ENCODE data around the gene CAPN2. TPM values are rescaled to one million over a fixed set of nuclear protein-coding genes. Genes with fewer than 3 reads are reported as not detected.

The CAPN2 gene
- total and polyA plus RNA-seq, 2 donors (not counting 1 experiment from before 2014, with no cell fraction given), result 63.9 to 79.6 TPM

DNA sequence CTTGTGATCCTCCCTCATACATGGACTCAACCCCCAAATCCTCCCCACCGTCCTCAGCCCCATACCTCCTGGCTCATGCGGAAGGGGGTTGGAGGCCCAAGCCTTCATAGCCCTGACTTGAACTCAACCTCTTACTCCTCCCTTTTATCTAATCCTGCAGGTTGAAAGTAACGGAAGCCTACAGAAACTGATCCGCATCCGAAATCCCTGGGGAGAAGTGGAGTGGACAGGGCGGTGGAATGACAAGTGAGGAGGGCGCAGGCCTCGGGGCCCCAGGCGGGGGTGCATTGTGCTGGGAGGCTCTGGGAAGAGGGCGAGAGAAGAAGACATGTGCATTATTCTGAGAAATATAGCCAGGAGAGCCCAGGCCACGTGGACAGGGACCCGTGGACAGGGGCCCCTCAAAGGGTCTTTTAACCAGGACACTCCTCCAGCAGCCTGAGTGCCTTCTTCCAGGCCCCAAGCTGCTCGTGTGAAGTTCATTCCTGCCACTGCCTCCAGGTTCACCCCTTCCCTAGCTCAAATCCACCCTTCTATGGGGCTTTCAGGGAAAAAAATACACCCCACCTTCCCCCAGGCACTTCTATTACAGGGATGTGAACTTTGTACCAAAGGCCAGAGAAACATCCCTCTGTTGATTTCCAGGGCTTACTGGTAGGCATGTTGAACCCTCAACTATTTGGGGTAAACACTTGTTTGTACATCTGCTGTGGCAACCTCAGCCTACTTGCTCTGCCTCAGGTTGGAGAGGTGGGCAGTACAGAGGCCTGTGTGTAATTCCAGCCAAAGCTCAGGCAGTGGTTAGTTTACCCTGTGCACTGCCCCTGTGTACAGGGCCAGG is 38.6 kb downstream of the CAPN2 start:
- intact Hi-C loops (cut with micrococcal nuclease), result no loop called here
- POLR2A ChIA-PET, result interaction anchor here (2.7 kb wide), 1 partner anchor 38 kb away, joined by 10 read pairs; the partner anchor contains the start of gene CAPN2
- Histone ChIP-seq H3K4me3 (ENCODE audit: control extremely low read depth in 1 of 5, extremely low read depth in 1 of 5, insufficient read depth in 1 of 5, low read depth in 2 of 5, low read length in 4 of 5) (no peak overlapping the region), H3K36me3 (replicated peaks in 1 of 2; ENCODE audit: control extremely low read depth in 1 of 2, control insufficient read depth in 1 of 2, extremely low read depth in 1 of 2, insufficient read depth in 2 of 2, low read length in 1 of 2) (peaks cover 0 to 52% of the 10 kb centered on the region in 2 experiments), H3K9me3 (ENCODE audit: control extremely low read depth in 1 of 3, control insufficient read depth in 2 of 3, insufficient read depth in 1 of 3, low read length in 2 of 3) (peaks cover 0 to 4% (median 0%) of the 10 kb centered on the region in 3 donors), H4K20me1 (ENCODE audit: control insufficient read depth, insufficient read depth, low read length, poor library complexity, severe bottlenecking) (no peaks in the 10 kb centered on the region), H3K79me2 (ENCODE audit: control insufficient read depth, insufficient read depth, low read length) (no peaks in the 10 kb centered on the region), H3K4me1 (ENCODE audit: control insufficient read depth in 2 of 2, insufficient read depth in 2 of 2, low read length in 2 of 2) (peaks cover 7 to 9% of the 10 kb centered on the region in 2 donors), H3K27me3 (replicated peaks in 1 of 4; ENCODE audit: control extremely low read depth in 1 of 4, control insufficient read depth in 3 of 4, insufficient read depth in 4 of 4, low read length in 3 of 4) (peaks cover 0 to 5% (median 2%) of the 10 kb centered on the region in 4 experiments), H2AFZ (ENCODE audit: insufficient read depth, low read depth, low read length, poor library complexity, severe bottlenecking) (no peak overlapping the region), H3K9ac (ENCODE audit: low read length) (no peak overlapping the region), H3K4me2 (replicated peaks; ENCODE audit: low read depth, low read length, poor library complexity, severe bottlenecking) (no peak overlapping the region), H3K27ac (ENCODE audit: low read length in 2 of 2) (no peak overlapping the region)
- peaks cover 6% of the 10 kb centered on the region for H3K4me1 Mint-ChIP-seq
- DNase-seq (no peak), ATAC-seq (ENCODE audit: low read depth) (no peak)
- H3K4me3 Mint-ChIP-seq, result no peak overlapping the region
- no peaks in the 10 kb centered on the region for H3K9me3 Mint-ChIP-seq (ENCODE audit: insufficient read depth)
- H3K27ac Mint-ChIP-seq, result no peak overlapping the region
- WGBS (ENCODE audit: insufficient coverage), result 83% methylated on average over 10 of the region's 13 CpGs
- H3K27me3 Mint-ChIP-seq, result no peaks in the 10 kb centered on the region
- CTCF ChIA-PET, result interaction anchor here (0.9 to 9.7 kb wide), 11 partner anchors 10 to 584 kb away, joined by 3 to 148 read pairs (median 6); partner anchors contain the start of gene CAPN2
- no peak for TF ChIP-seq EZH2 (IDR thresholded peaks at IDR 0.05; ENCODE audit: borderline replicate concordance, insufficient read depth, low read depth, low read length, poor library complexity, severe bottlenecking)
- TF ChIP-seq, protein P1, sequence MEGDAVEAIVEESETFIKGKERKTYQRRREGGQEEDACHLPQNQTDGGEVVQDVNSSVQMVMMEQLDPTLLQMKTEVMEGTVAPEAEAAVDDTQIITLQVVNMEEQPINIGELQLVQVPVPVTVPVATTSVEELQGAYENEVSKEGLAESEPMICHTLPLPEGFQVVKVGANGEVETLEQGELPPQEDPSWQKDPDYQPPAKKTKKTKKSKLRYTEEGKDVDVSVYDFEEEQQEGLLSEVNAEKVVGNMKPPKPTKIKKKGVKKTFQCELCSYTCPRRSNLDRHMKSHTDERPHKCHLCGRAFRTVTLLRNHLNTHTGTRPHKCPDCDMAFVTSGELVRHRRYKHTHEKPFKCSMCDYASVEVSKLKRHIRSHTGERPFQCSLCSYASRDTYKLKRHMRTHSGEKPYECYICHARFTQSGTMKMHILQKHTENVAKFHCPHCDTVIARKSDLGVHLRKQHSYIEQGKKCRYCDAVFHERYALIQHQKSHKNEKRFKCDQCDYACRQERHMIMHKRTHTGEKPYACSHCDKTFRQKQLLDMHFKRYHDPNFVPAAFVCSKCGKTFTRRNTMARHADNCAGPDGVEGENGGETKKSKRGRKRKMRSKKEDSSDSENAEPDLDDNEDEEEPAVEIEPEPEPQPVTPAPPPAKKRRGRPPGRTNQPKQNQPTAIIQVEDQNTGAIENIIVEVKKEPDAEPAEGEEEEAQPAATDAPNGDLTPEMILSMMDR (IDR thresholded peaks at IDR 0.05), result no peak

DNA sequence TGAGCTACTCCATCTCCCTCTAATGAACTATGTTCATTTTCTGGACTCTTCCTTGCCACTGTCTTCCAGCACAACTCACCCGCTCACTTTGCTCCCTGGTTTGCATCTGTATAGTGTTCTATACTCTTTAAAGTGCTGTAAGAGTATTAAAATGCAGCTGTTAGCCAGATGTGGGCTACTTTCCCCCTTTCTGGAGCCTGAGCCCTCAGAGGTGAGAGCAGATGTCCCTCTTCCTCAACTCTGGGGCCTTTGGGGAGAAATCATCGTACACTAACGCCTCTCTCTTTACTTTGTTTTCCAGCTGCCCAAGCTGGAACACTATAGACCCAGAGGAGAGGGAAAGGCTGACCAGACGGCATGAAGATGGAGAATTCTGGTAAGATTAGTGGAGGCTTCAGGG is 39.4 kb downstream of the CAPN2 start:
- 100% methylated on average over 2 of the region's 4 CpGs for WGBS (ENCODE audit: insufficient coverage)
- no peak overlapping the region for H3K4me3 Mint-ChIP-seq
- CTCF ChIA-PET, result interaction anchor here (0.9 to 9.7 kb wide), 5 partner anchors 40 to 583 kb away, joined by 3 to 148 read pairs (median 4); partner anchors contain the start of gene CAPN2

More for the DNA sequence above, 39.4 kb downstream of the CAPN2 start:
- no peaks in the 10 kb centered on the region for H3K9me3 Mint-ChIP-seq (ENCODE audit: insufficient read depth)
- no peak overlapping the region for H3K27ac Mint-ChIP-seq
- H3K9me3 ChIP-seq (ENCODE audit: control extremely low read depth in 1 of 3, control insufficient read depth in 2 of 3, insufficient read depth in 1 of 3, low read length in 2 of 3), result peaks cover 0 to 4% (median 0%) of the 10 kb centered on the region in 3 donors
- H3K27me3 ChIP-seq (replicated peaks in 1 of 4; ENCODE audit: control extremely low read depth in 1 of 4, control insufficient read depth in 3 of 4, insufficient read depth in 4 of 4, low read length in 3 of 4), result peaks cover 0 to 5% (median 2%) of the 10 kb centered on the region in 4 experiments
- peaks cover 6% of the 10 kb centered on the region for H3K4me1 Mint-ChIP-seq
- ATAC-seq (ENCODE audit: low read depth) (no peak), DNase-seq (no peak)
- H3K79me2 ChIP-seq (ENCODE audit: control insufficient read depth, insufficient read depth, low read length), result no peaks in the 10 kb centered on the region
- H3K27me3 Mint-ChIP-seq, result no peaks in the 10 kb centered on the region
- intact Hi-C loops (cut with micrococcal nuclease), result no loop called here
- no peaks in the 10 kb centered on the region for H4K20me1 ChIP-seq (ENCODE audit: control insufficient read depth, insufficient read depth, low read length, poor library complexity, severe bottlenecking)
- H3K9ac ChIP-seq (ENCODE audit: low read length), result no peak overlapping the region
- H3K4me1 ChIP-seq (ENCODE audit: control insufficient read depth in 2 of 2, insufficient read depth in 2 of 2, low read length in 2 of 2), result peaks cover 7 to 9% of the 10 kb centered on the region in 2 donors
- peaks cover 0 to 49% of the 10 kb centered on the region in 2 experiments for H3K36me3 ChIP-seq (replicated peaks in 1 of 2; ENCODE audit: control extremely low read depth in 1 of 2, control insufficient read depth in 1 of 2, extremely low read depth in 1 of 2, insufficient read depth in 2 of 2, low read length in 1 of 2)
- POLR2A ChIA-PET, result no interaction called here
- no peak overlapping the region for H3K4me3 ChIP-seq (ENCODE audit: control extremely low read depth in 1 of 5, extremely low read depth in 1 of 5, insufficient read depth in 1 of 5, low read depth in 2 of 5, low read length in 4 of 5)
- no peak overlapping the region for H2AFZ ChIP-seq (ENCODE audit: insufficient read depth, low read depth, low read length, poor library complexity, severe bottlenecking)
- no peak overlapping the region for H3K27ac ChIP-seq (ENCODE audit: low read length in 2 of 2)
- TF ChIP-seq, protein P1 (IDR thresholded peaks at IDR 0.05), result no peak
- TF ChIP-seq EZH2 (IDR thresholded peaks at IDR 0.05; ENCODE audit: borderline replicate concordance, insufficient read depth, low read depth, low read length, poor library complexity, severe bottlenecking), result no peak
- no peak overlapping the region for H3K4me2 ChIP-seq (replicated peaks; ENCODE audit: low read depth, low read length, poor library complexity, severe bottlenecking)
